Measurements from ENCODE around the gene DTX3L.

DTX3L gene

DNA sequence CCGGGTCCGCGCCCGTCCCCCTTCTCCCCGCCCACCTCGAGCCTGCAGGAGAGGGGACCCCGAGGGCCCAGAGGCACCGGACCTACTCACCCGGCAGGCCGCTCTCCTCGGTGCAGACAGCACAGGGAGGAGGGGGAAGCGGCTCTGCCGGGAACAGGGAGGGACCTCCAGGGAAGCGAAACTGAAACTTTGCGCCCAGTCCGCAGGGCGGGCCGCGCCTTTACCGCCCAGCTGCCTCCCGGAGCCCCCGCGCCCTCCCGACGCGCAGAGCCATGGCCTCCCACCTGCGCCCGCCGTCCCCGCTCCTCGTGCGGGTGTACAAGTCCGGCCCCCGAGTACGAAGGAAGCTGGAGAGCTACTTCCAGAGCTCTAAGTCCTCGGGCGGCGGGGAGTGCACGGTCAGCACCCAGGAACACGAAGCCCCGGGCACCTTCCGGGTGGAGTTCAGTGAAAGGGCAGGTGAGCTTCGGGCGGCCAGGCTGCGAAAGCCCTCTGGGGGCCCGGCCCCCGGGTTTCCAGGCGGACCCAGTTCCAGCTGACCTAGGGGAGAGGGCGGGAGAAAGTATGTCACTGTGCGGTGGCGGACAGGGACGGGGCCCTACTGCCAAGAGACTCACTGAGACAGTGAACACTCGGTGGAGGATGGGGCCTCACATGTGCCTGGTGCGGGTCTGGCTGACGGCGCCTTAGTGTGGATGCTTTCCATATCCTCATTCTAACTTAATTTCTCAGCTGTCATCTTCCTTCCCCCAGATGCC is at the start of gene DTX3L, which contains the start of gene PARP9:
DTX3L (plus strand) TSS at position 184 of the 758 bp plus-strand sequence; CDS start at position 273, 89 bp downstream.
PARP9 (minus strand) TSS at position 146 of the 758 bp plus-strand sequence. CDS start 4,680 bp downstream, outside the sequence.
- H3K27ac ChIP-seq = peak within 1 kb of the TSS; percentile 78
- TF ChIP-seq, protein P1, sequence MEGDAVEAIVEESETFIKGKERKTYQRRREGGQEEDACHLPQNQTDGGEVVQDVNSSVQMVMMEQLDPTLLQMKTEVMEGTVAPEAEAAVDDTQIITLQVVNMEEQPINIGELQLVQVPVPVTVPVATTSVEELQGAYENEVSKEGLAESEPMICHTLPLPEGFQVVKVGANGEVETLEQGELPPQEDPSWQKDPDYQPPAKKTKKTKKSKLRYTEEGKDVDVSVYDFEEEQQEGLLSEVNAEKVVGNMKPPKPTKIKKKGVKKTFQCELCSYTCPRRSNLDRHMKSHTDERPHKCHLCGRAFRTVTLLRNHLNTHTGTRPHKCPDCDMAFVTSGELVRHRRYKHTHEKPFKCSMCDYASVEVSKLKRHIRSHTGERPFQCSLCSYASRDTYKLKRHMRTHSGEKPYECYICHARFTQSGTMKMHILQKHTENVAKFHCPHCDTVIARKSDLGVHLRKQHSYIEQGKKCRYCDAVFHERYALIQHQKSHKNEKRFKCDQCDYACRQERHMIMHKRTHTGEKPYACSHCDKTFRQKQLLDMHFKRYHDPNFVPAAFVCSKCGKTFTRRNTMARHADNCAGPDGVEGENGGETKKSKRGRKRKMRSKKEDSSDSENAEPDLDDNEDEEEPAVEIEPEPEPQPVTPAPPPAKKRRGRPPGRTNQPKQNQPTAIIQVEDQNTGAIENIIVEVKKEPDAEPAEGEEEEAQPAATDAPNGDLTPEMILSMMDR (IDR thresholded peaks at IDR 0.05) = no peak
- TF ChIP-seq ZFX (IDR thresholded peaks at IDR 0.05; ENCODE audit: borderline replicate concordance) = no peak

DNA sequence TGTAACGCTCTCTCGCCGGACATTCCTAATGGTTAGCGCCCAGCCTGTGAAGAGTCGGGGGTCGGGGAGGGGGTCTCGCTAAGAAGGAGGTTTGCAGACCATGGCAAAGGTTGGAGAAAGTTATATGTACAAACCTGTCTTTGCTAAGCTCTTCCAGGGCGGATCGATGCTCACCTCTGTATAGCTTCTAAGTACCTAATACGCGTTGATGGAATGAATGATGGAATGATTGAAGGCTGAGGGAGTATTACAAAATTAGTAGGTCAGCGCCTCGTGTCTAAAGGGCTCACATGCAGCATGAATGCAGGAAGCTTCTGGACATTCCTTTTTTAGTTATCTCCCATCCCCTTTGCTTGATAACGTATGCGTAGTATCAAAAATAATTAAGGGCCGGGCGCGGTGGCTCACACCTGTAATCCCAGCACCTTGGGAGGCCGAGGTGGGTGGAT is 49.1 kb upstream of the DTX3L start:
- TF ChIP-seq ZFX (IDR thresholded peaks at IDR 0.05; ENCODE audit: borderline replicate concordance) = no peak
- TF ChIP-seq, protein P1 (IDR thresholded peaks at IDR 0.05) = no peak
- H3K27ac ChIP-seq = peak overlapping the region; percentile 94

DNA sequence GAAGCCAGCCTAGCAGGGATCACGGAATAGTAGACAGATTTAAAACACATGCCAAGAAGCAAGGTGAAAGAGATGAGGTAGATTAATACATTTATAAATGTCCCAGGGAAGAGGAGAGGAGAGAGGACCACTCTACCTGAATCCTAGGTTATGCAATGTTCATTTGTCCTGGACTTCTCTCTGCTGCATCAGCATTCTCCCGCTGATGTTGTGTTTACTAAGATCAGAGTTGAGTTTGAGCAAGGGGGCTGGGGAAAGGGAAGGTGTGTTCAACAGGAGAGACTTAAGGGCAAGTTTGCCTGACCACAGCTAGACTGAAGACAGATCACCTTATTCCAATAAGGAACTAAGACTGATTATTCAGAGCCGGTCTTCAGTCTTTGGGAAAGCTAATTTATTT is 48.3 kb upstream of the DTX3L start:
- TF ChIP-seq ZFX (IDR thresholded peaks at IDR 0.05; ENCODE audit: borderline replicate concordance) = no peak
- TF ChIP-seq, protein P1 (IDR thresholded peaks at IDR 0.05) = no peak
- no peak overlapping the region for H3K27ac ChIP-seq

DNA sequence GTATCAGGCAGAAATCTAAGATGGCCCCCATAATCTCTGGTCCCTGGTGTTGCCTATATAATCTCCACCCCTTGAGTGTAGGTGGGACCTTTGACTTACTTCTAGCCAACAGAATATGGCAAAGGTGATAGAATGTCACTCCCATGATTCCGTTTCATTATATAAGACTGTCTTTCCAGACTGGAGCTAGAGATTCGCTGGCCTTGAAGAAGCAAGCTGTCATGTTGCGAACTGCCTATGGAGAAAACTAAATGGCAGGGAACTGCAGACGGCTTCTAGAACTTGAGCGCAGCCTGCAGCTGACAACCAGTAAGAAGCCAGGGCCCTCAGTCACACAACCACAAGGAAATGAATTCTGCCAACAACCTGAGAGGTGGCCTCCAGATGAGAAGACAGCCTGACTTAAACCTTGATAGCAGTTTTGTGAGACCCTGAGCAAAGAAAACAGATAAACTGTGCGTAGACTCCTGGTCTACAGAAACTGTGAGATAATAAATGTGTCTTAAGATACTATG is 47.2 kb upstream of the DTX3L start:
- no peak overlapping the region for H3K27ac ChIP-seq
- TF ChIP-seq ZFX (IDR thresholded peaks at IDR 0.05; ENCODE audit: borderline replicate concordance) = no peak
- TF ChIP-seq, protein P1 (IDR thresholded peaks at IDR 0.05) = no peak

DNA sequence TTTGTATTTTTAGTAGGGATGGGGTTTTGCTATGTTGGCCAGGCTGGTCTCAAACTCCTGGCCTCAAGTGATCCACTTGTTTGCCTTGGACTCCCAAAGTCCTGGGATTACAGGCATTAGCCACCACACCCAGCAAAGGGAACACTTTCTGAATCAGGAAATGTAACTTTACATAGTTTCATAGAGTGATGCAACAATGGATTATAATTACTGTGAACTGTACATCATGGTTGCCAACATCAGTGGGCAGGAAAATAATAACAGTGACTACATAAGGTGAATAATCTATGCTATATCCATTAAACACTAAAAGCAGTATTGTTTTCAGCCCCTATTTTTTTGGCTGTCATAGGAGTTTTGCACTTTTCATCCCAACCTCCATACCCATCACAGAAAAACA is 44.4 kb upstream of the DTX3L start:
- no peak overlapping the region for H3K27ac ChIP-seq
- TF ChIP-seq, protein P1 (IDR thresholded peaks at IDR 0.05) = no peak
- TF ChIP-seq ZFX (IDR thresholded peaks at IDR 0.05; ENCODE audit: borderline replicate concordance) = no peak

DNA sequence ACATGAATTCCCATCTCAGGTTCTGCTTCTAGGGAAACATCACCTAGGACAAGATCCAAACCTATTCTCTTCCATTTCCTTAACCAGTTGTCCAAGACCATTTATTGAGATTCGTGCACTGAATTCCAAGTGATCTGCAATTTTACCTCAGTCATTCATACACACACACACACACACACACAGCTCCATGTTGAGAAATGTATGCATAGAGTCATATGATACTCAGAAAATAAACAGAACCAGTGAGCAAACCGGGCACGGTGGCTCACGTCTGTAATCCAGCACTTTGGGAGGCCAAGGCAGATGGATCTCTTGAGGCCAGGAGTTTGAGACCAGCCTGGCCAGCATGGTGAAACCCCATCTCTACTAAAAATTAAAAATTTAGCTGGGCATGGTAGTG is 43.3 kb upstream of the DTX3L start:
- no peak overlapping the region for H3K27ac ChIP-seq

More for the DNA sequence above, 43.3 kb upstream of the DTX3L start:
- TF ChIP-seq, protein P1 (IDR thresholded peaks at IDR 0.05) = no peak
- no peak for TF ChIP-seq ZFX (IDR thresholded peaks at IDR 0.05; ENCODE audit: borderline replicate concordance)
